HG03432 (cell line): Measurements from ENCODE around the gene ZNF784.

ENCODE experiments used
- ATAC-seq: cut with Tn5 transposase; IDR thresholded peaks from one replicate; pipeline ENCODE4 v1.9.1; 2021; ENCODE audit warnings: mild to moderate bottlenecking, moderate library complexity; ENCODE audit not compliant: unreplicated experiment

ZNF784 gene

DNA sequence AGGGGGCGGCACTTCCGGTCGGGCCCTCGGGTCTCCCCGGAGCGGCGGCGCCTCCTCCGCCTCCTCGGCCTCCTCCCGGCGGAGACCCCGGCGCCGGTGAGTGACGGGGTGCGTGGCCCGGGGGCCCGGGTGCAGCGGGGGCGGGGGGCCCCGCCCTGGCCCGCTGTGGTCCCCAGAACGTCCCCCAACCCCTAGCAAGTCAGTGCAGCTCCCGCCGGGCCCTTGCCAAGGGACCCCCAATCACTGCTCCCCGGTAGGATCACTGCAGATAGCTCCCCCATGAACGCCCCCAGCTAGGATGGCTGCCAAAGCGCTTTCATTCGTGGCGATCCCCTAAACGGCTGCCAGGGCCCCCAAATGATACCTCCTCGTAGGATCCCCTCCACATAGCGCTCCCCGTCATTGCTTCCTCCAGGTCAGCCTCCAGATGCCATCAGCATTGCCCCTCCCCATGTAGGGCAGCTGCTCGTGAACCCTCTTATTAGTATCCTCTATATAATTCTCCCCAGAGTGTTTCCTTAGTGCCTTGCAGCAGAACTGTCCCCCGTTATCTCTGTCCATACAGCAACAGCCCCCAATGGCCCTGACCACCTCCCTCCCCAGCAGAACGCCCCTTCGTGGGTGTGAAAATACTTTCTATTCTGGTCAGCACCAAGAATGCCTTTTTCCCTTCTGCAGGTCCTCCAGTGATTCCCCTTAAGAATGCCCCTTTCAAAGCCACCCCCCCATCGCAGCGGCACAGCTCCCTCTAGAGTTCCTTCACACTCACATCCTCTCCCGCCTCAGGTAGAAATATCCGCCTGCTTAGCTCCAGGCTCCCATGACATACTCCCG, 18.5 kb downstream of the ZNF784 start, which contains the start of gene ZNF865:
Gene ZNF865 (plus strand): TSS at position 11 of the 834 bp plus-strand sequence. CDS start 7,972 bp downstream, outside the sequence.
- peak; percentile 33 for ATAC-seq

GRCh38 chr19:55605207-55605636, 19.1 kb downstream of the ZNF784 start:
- ATAC-seq: peak; percentile 66

GRCh38 chr19:55603581-55604292, 20.6 kb downstream of the ZNF784 start:
- no peak for ATAC-seq

GRCh38 chr19:55603115-55603514, 21.3 kb downstream of the ZNF784 start:
- no peak for ATAC-seq

GRCh38 chr19:55602104-55603001, 22.0 kb downstream of the ZNF784 start:
- ATAC-seq: no peak

DNA sequence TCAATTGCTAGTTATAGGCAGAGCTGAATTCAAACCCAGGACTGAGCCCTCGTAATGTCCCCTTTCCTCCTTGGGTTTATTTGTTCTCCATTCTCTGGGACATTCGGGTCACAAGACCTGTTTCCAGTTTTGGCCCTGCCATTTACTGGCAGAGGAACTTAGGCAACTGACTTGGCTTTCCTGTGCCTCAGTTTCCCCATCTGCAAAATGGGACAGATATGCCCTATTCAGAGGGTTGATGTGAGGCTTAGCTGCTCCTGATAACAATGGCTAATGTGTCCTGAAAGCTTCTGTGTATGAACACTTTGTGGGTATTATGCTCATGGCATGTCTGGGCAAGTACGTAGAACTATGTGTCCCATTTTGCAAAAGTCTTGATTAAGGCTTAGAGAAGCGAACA, 23.3 kb downstream of the ZNF784 start:
- ATAC-seq: no peak

- no peak for ATAC-seq
These were observed 23.7 kb downstream of the ZNF784 start for GRCh38 chr19:55600662-55601028.

- ATAC-seq: peak; percentile 49
These were observed 24.3 kb downstream of the ZNF784 start, which contains the start of gene ZNF524 for GRCh38 chr19:55599842-55600661. TSS of gene ZNF524 (plus strand) at chr19:55600288. CDS start at chr19:55602113, 1,825 bp downstream.

GRCh38 chr19:55599468-55599841, 24.9 kb downstream of the ZNF784 start, which contains the start of gene FIZ1:
TSS of gene FIZ1 (minus strand) at chr19:55599517. CDS start at chr19:55597865, 1,652 bp downstream.
- peak; percentile 60 for ATAC-seq

DNA sequence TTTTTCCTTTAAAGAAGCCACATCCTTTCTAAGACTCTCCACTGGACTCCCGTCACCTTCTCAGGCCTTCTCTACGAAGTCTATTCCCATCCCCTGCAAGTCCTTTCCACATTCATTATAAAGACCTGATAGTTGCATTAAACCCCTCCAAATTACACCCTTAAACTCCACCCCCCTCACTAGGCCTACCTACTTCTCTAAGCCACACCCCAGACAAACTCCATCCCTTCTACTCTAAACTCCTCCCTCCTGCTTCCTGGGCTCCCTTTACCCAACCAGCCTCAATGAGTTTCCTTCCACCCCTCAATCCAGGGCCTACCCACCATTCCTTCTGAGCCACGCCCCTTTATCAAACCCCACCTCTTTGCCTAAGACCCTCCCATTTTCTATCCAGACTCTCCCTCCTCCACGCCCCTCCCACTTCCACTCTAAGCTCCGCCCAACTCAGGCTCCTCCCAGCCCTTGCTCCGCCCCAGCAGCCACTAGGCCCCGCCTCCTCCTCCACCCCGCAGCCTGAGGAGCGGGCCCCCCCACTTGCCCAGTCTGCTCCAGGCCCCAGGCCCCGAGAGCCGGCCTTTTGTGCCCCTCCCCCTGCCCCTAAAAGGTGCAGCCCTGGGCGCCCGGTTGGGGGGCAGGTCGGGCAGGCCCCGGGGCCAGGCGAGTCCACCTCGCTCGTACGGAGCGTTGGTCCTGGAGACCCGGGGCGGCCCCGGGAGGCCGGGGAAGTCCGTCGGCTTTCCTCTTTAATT, 25.5 kb downstream of the ZNF784 start:
- peak; percentile 53 for ATAC-seq

DNA sequence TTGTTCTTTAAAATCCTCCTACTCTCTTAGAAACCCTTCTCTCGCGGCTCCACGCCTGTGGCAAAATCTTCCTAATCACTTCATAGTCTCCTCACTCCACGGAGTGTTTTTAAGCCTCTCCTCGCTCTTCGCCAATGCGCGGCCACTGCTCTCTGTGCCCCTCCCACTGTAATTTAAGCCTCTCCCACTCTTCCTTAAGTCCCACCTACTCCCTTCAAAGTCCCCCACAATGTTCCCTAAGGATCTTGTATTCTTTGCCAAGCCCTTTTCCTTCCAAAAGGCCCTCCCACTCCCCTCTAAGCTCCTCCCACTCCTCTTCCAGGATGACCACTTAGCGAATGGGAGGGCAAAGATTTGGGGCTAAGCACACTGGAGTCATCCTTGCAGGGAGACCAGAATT, 26.3 kb downstream of the ZNF784 start:
- ATAC-seq: no peak

GRCh38 chr19:55597501-55597921, 26.9 kb downstream of the ZNF784 start:
- no peak for ATAC-seq

GRCh38 chr19:55596304-55596703, 28.1 kb downstream of the ZNF784 start:
- ATAC-seq: no peak

- ATAC-seq: no peak
These were observed 29.3 kb downstream of the ZNF784 start for GRCh38 chr19:55594996-55595545.

DNA sequence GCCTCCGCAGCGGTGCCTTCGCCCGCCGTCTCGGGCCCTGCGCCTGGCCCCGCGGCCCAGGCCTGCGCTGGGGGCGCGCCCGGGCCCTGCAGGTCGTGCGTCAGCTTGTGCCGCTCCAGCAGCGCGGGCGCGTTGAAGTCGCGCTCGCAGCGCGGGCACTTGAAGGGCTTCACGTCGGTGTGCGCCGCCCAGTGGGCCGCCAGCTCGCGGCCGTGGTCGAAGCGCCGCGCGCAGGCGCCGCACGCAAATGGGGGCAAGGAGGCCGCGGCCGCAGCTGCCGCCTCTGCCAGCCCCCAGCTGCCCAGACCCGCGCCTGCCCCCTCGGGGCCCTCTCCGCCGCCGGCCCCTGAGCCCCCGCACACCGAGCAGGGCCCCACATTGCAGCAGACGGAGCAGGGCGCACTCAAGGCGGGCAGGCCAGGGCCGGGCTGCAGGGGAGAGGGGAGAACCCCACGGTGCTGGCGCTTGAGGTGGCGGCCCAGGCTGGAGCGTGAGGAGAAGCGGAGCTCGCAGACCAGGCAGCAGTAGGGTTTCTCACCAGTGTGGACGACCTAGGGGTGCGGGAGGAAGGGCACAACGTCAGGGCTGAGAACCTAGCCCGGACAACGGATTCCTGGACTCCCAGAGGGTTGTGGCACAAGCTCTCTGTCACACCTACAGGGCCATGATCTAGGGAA, 31.1 kb downstream of the ZNF784 start:
- no peak for ATAC-seq

DNA sequence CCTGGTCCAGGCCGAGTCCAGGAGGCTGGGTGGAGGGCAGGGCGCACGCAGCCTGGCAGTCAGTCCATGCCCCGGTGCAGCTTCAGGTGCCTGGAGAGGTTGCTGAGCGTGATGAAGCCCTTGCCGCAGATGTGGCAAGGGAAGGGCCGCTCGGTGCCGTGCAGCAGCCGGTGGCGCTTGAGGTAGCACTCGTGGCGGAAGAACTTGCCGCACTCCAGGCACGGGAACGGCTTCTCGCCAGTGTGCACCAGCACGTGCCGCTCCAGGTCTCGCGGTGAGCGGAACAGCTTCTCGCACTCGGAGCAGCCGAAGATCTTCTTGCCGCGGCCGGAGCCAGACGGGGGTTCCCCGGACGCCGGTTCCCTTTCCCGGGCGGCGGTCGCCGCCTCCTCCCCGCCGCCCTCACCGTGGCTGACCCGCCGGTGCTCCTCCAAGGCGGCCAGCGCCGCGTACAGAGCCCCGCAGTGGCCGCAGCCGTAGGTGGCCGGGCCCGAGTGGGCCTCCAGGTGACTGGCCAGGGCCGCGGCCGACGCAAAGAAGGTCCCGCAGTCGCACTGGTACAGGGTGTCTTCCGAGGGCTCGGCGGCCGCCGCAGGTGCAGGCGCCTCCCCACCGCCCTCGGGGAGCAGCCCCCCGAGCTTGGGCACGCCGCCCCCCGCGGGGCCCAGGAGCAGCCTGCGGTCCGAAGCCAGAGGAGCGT, 31.8 kb downstream of the ZNF784 start:
- ATAC-seq: no peak

- no peak for ATAC-seq
These were observed 32.8 kb downstream of the ZNF784 start for GRCh38 chr19:55591555-55591954.

- ATAC-seq: no peak
These were observed 33.7 kb downstream of the ZNF784 start for GRCh38 chr19:55590617-55591016.
